ENCODE data around the gene EBNA1BP2. TPM values are rescaled to one million over a fixed set of nuclear protein-coding genes. Genes with fewer than 3 reads are reported as not detected.
"Not testable (repeated sequence)": the region's sequence is repeated elsewhere in the genome, so short reads cannot be mapped to it uniquely, and the experiment has no call there.

The EBNA1BP2 gene
- total RNA-seq, 2 donors from 2014 or later: 27.5 to 35.3 TPM

GRCh38 chr1:43129426-43129825, 42.7 kb downstream of the EBNA1BP2 start:
- Histone ChIP-seq H3K4me1 (no peaks in the 10 kb centered on the region), H3K36me3 (replicated peaks in 1 of 2; ENCODE audit: insufficient read depth in 1 of 2, low read depth in 2 of 2) (no peaks in the 10 kb centered on the region), H3K4me3 (no peak overlapping the region), H3K9me3 (no peaks in the 10 kb centered on the region), H3K27me3 (no peaks in the 10 kb centered on the region), H3K27ac (no peak overlapping the region)
- ATAC-seq (no peak), DNase-seq (no peak)
- TF ChIP-seq, protein P1, sequence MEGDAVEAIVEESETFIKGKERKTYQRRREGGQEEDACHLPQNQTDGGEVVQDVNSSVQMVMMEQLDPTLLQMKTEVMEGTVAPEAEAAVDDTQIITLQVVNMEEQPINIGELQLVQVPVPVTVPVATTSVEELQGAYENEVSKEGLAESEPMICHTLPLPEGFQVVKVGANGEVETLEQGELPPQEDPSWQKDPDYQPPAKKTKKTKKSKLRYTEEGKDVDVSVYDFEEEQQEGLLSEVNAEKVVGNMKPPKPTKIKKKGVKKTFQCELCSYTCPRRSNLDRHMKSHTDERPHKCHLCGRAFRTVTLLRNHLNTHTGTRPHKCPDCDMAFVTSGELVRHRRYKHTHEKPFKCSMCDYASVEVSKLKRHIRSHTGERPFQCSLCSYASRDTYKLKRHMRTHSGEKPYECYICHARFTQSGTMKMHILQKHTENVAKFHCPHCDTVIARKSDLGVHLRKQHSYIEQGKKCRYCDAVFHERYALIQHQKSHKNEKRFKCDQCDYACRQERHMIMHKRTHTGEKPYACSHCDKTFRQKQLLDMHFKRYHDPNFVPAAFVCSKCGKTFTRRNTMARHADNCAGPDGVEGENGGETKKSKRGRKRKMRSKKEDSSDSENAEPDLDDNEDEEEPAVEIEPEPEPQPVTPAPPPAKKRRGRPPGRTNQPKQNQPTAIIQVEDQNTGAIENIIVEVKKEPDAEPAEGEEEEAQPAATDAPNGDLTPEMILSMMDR (IDR thresholded peaks at IDR 0.05): no peak
- TF ChIP-seq POLR2A (IDR thresholded peaks at IDR 0.05): no peak
- intact Hi-C loops (cut with DNase I): no loop called here
- 60 to 71% methylated on average over 5 of the region's 5 CpGs for WGBS, 2 donors

- Histone ChIP-seq H3K27me3 (no peaks in the 10 kb centered on the region), H3K4me1 (no peaks in the 10 kb centered on the region), H3K9me3 (no peaks in the 10 kb centered on the region), H3K4me3 (no peak overlapping the region), H3K27ac (no peak overlapping the region), H3K36me3 (replicated peaks in 1 of 2; ENCODE audit: insufficient read depth in 1 of 2, low read depth in 2 of 2) (no peaks in the 10 kb centered on the region)
- WGBS, 2 donors: 71 to 73% methylated on average over 3 of the region's 3 CpGs
- TF ChIP-seq, protein P1 (IDR thresholded peaks at IDR 0.05): no peak
- no peak for TF ChIP-seq POLR2A (IDR thresholded peaks at IDR 0.05)
- ATAC-seq (no peak), DNase-seq (no peak)
- intact Hi-C loops (cut with DNase I): no loop called here
Observed at GRCh38 chr1:43128816-43129215, 43.3 kb downstream of the EBNA1BP2 start.

GRCh38 chr1:43123031-43123430, 49.1 kb downstream of the EBNA1BP2 start:
- no peak for DNase-seq
- 78 to 94% methylated on average over 1 of the region's 1 CpG for WGBS, 2 donors

GRCh38 chr1:43121256-43121900, 50.7 kb downstream of the EBNA1BP2 start:
- WGBS, 2 donors: 69 to 80% methylated on average over 8 of the region's 8 CpGs
- intact Hi-C loops (cut with DNase I): no loop called here
- H3K4me3 ChIP-seq: no peak overlapping the region

More at GRCh38 chr1:43123031-43123430, 49.1 kb downstream of the EBNA1BP2 start:
- Histone ChIP-seq H3K4me3 (no peak overlapping the region), H3K9me3 (no peaks in the 10 kb centered on the region), H3K36me3 (replicated peaks in 1 of 2; ENCODE audit: insufficient read depth in 1 of 2, low read depth in 2 of 2) (no peaks in the 10 kb centered on the region), H3K4me1 (no peaks in the 10 kb centered on the region), H3K27me3 (no peaks in the 10 kb centered on the region), H3K27ac (no peak overlapping the region)
- TF ChIP-seq POLR2A (IDR thresholded peaks at IDR 0.05): no peak
- TF ChIP-seq, protein P1 (IDR thresholded peaks at IDR 0.05): no peak
- intact Hi-C loops (cut with DNase I): no loop called here
- ATAC-seq: no peak

GRCh38 chr1:43119928-43120586, 52.0 kb downstream of the EBNA1BP2 start:
- 76 to 83% methylated on average over 28 to 31 of the region's 35 CpGs for WGBS, 2 donors
- H3K27me3 ChIP-seq; ATAC-seq; DNase-seq; H3K4me1 ChIP-seq; H3K27ac ChIP-seq; intact Hi-C loops (cut with DNase I); H3K36me3 ChIP-seq (replicated peaks in 1 of 2; ENCODE audit: insufficient read depth in 1 of 2, low read depth in 2 of 2); H3K9me3 ChIP-seq; H3K4me3 ChIP-seq: not testable (repeated sequence)

More at GRCh38 chr1:43121256-43121900, 50.7 kb downstream of the EBNA1BP2 start:
- ATAC-seq (no peak), DNase-seq (no peak)
- Histone ChIP-seq H3K9me3 (no peaks in the 10 kb centered on the region), H3K4me1 (no peaks in the 10 kb centered on the region), H3K27me3 (no peaks in the 10 kb centered on the region), H3K27ac (no peak overlapping the region), H3K36me3 (replicated peaks in 1 of 2; ENCODE audit: insufficient read depth in 1 of 2, low read depth in 2 of 2) (no peaks in the 10 kb centered on the region)
- TF ChIP-seq, protein P1 (IDR thresholded peaks at IDR 0.05): no peak
- no peak for TF ChIP-seq POLR2A (IDR thresholded peaks at IDR 0.05)

Small RNA genes lying within 50 kb of the gene (microRNA-seq; reads per million reads assigned to microRNA genes)
- 0 reads per million in 2 donors for gene MIR6733 (ENCODE audit: borderline number of aligned reads in 2 of 2, borderline replicate concordance in 2 of 2)

Small RNA genes lying within 50 kb of the gene (small RNA-seq; reads per million reads assigned to genes)
- not detected for gene RNA5SP46

Other genes with a start within 250 kb of the EBNA1BP2 start
- gene SLC2A1, start 213.4 kb downstream of the EBNA1BP2 start, total RNA-seq: 10 to 100 TPM in 1 of 2 donors, 1 to 10 TPM in 1; 4.2 to 13.2 TPM
- gene CFAP57, start within 50 bp of the EBNA1BP2 start, total RNA-seq: 1 to 10 TPM in 1 of 2 donors, under 1 TPM in 1; 0.26 to 1.3 TPM
- gene TMEM125, start 97.7 kb upstream of the EBNA1BP2 start, total RNA-seq: 10 to 100 TPM; 45.8 to 51.1 TPM
- gene C1orf210, start 113.3 kb upstream of the EBNA1BP2 start, total RNA-seq: 10 to 100 TPM in 1 of 2 donors, 1 to 10 TPM in 1; 6.6 to 11.7 TPM
- 10 to 100 TPM; 12.2 to 14.0 TPM for gene TIE1, start 128.7 kb upstream of the EBNA1BP2 start, total RNA-seq
- not detected for gene MPL, start 165.5 kb upstream of the EBNA1BP2 start, total RNA-seq
- gene CDC20, start 186.7 kb upstream of the EBNA1BP2 start, total RNA-seq: 1 to 10 TPM in 1 of 2 donors, not detected in 1; 2.3 TPM
- 10 to 100 TPM; 17.5 to 21.8 TPM for gene ELOVL1, start 195.7 kb upstream of the EBNA1BP2 start, total RNA-seq
- gene MED8, start 217.5 kb upstream of the EBNA1BP2 start, total RNA-seq: 10 to 100 TPM; 19.4 to 22.1 TPM
- 10 to 100 TPM; 25.9 to 61.6 TPM for gene SZT2, start 217.6 kb upstream of the EBNA1BP2 start, total RNA-seq

Measured in body of pancreas (tissue), 4 donors.